Astrocyte of the cerebellum (primary cell): ENCODE results near the gene ZACN.
"Not testable (repeated sequence)": the region's sequence is repeated elsewhere in the genome, so short reads cannot be mapped to it uniquely, and the experiment has no call there.

Experiments
- DNase-seq: peaks from one replicate; pipeline ENCODE4 v3.0.0-alpha.2; 2011; ENCODE audit warnings: low read depth
- H3K4me3 ChIP-seq: 2 replicates; pipeline ENCODE4 v1.5.1; 2011; ENCODE audit warnings: mild to moderate bottlenecking, low read depth, low read length, moderate library complexity
- in situ Hi-C: cut with HindIII; loops from 2 replicates; pipeline ENCODE4 v1.10.0; 2017; ENCODE audit warnings: low sequenced_read_pairs
- TF ChIP-seq, protein P1 (sequence below): IDR thresholded peaks from 2 replicates; pipeline ENCODE4 v1.5.1; 2012; ENCODE audit warnings: low read length, low read depth, moderate library complexity, mild to moderate bottlenecking; ENCODE audit errors: missing control alignments

Gene ZACN

DNA sequence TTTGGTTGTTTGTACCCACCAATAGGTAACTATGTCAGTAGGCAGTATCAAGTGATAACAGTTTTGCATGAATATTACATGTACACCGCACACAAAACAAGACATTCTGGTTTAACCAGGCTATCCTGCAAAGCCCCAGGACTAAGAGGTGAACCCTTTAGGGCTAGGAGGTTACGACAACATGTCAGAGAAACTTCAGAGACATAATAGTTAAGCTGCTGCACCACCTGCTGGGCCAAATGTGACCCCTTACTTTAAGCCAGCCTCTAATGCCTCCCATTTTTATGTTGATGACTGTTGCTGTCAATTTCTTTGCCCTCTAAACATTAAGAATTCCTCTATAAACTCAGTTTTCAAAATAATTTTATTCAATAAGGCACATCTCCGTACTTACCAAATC, 22.1 kb upstream of the ZACN start:
- TF ChIP-seq, protein P1, sequence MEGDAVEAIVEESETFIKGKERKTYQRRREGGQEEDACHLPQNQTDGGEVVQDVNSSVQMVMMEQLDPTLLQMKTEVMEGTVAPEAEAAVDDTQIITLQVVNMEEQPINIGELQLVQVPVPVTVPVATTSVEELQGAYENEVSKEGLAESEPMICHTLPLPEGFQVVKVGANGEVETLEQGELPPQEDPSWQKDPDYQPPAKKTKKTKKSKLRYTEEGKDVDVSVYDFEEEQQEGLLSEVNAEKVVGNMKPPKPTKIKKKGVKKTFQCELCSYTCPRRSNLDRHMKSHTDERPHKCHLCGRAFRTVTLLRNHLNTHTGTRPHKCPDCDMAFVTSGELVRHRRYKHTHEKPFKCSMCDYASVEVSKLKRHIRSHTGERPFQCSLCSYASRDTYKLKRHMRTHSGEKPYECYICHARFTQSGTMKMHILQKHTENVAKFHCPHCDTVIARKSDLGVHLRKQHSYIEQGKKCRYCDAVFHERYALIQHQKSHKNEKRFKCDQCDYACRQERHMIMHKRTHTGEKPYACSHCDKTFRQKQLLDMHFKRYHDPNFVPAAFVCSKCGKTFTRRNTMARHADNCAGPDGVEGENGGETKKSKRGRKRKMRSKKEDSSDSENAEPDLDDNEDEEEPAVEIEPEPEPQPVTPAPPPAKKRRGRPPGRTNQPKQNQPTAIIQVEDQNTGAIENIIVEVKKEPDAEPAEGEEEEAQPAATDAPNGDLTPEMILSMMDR, result no peak
- no peak overlapping the region for H3K4me3 ChIP-seq
- no peak for DNase-seq
- in situ Hi-C loops, result no loop called here

DNA sequence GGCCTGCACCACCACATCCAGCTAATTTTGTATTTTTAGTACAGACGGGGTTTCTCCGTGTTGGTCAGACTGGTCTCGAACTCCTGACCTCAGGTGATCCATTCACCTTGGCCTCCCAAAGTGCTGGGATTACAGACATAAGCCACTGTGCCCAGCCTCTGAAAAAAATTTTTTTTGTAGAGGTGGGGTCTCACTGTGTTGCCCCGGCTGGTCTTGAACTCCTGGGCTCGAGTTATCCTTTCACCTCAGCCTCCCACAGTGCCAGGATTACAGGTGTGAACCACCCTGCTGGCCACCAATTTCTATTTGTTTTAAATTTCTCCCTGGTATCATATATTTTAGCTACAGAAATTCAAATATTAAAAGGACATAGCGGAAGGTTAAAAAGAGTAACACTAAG, 20.7 kb upstream of the ZACN start:
- DNase-seq, H3K4me3 ChIP-seq, in situ Hi-C loops: not testable (repeated sequence)

- no peak for DNase-seq
- TF ChIP-seq, protein P1, result no peak
- in situ Hi-C loops, result no loop called here
- no peak overlapping the region for H3K4me3 ChIP-seq
Measured at GRCh38 chr17:76063875-76064546, 15.0 kb upstream of the ZACN start.

GRCh38 chr17:76065775-76066174, 13.2 kb upstream of the ZACN start:
- H3K4me3 ChIP-seq, result no peak overlapping the region
- TF ChIP-seq, protein P1, result no peak
- in situ Hi-C loops, result no loop called here
- no peak for DNase-seq

GRCh38 chr17:76071531-76072147, 7.3 kb upstream of the ZACN start:
- H3K4me3 ChIP-seq, result peak overlapping the region; percentile 77
- DNase-seq, result no peak
- TF ChIP-seq, protein P1, result no peak
- in situ Hi-C loops, result no loop called here

- TF ChIP-seq, protein P1, result no peak
- peak; percentile 67 for DNase-seq
- H3K4me3 ChIP-seq, result peak within 1 kb of the TSS; percentile 77
- in situ Hi-C loops, result no loop called here
Measured at GRCh38 chr17:76072148-76072858, 6.7 kb upstream of the ZACN start, which contains the start of gene SRP68. SRP68 (minus strand) TSS chr17:76072517; CDS start chr17:76072491, 26 bp downstream.
